Hepatocyte (in vitro differentiated cells): ENCODE data around the gene FRS2.

Source experiments
- CTCF ChIP-seq: fragments of 200-600 bp; sonication (generic); IDR thresholded peaks from 2 replicates; pipeline ENCODE4 v1.5.1; 2016; ENCODE audit warnings: antibody characterized with exemption, mild to moderate bottlenecking; ENCODE audit not compliant: poor library complexity
- EZH2 ChIP-seq: fragments of 200-600 bp; sonication (generic); IDR thresholded peaks from 2 replicates; pipeline ENCODE4 v1.6.1; 2016; ENCODE audit warnings: antibody characterized with exemption, mild to moderate bottlenecking, borderline replicate concordance

DNA sequence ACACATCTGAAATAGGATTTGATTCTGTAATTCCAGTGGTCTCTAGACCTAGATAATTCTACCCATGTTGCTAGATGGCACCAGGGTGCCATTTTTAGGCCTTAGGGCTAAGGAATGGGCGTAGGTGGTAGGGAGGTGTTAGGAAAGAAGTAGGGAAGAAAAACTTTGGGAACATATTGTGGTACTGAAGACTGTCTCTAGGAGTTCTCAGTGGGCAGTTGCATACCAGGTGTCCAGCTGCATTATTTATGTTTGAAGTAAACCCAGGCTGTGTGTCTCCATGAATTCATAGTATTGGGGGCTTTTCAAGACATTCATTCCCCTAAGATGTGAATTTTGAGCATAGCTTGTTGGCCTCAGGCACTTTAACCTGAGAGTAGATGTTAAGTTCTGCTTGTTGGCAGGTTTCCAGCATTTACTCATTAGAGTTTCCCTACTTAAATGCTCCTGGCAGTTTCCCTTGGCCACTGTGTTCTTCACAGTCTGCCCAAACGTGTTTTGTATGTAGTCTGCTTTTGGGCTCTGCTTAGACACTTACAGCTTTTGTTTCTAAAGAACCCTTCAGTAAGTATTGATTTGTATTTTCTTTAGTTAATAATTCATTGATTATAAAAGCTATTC is 83.5 kb downstream of the FRS2 start:
- TF ChIP-seq CTCF (no peak), EZH2 (no peak)
